Measurements from ENCODE around the gene DPAGT1. TPM values are rescaled to one million over a fixed set of nuclear protein-coding genes. Genes with fewer than 3 reads are reported as not detected.

DPAGT1 gene
- total RNA-seq, 4 donors from 2014 or later = 14.2 to 28.7 (median 19.9) TPM

GRCh38 chr11:119085437-119085847 lies 16.2 kb downstream of the DPAGT1 start:
- 3% methylated on average over 3 of the region's 13 CpGs for WGBS
- no peak for DNase-seq (ENCODE audit: extremely low spot score)
- Histone ChIP-seq H3K4me1 (peaks cover 15 to 21% (median 17%) of the 10 kb centered on the region in 4 donors), H3K4me3 (peak overlapping the region; percentile 82 to 97 (median 85)), H3K9me3 (no peaks in the 10 kb centered on the region), H3K36me3 (peaks cover 16 to 31% (median 24%) of the 10 kb centered on the region in 4 donors), H3K27ac (replicated peaks in 1 of 4) (peak overlapping the region; percentile 95 to 96 (median 96)), H3K27me3 (no peaks in the 10 kb centered on the region)
- intact Hi-C loops (cut with DNase I) = no loop called here
- TF ChIP-seq CTCF (IDR thresholded peaks at IDR 0.05) = no peak
- TF ChIP-seq POLR2A (IDR thresholded peaks at IDR 0.05; ENCODE audit: low read depth) = no peak
- no peak for TF ChIP-seq EP300 (IDR thresholded peaks at IDR 0.05)
- no peak for TF ChIP-seq POLR2AphosphoS5 (IDR thresholded peaks at IDR 0.05)

- WGBS = 1% methylated on average over 32 of the region's 45 CpGs
- no peaks in the 10 kb centered on the region for H3K9me3 ChIP-seq
- H3K4me3 ChIP-seq = peak within 1 kb of the TSS; percentile 82 to 97 (median 85)
- intact Hi-C loops (cut with DNase I) = no loop called here
- peak; percentile 99 for DNase-seq (ENCODE audit: extremely low spot score)
- no peaks in the 10 kb centered on the region for H3K27me3 ChIP-seq
- H3K36me3 ChIP-seq = peaks cover 16 to 31% (median 30%) of the 10 kb centered on the region in 4 donors
- H3K27ac ChIP-seq (replicated peaks in 1 of 4) = peak within 1 kb of the TSS; percentile 95 to 96 (median 96)
- peaks cover 15 to 21% (median 17%) of the 10 kb centered on the region in 4 donors for H3K4me1 ChIP-seq
- TF ChIP-seq EP300 (IDR thresholded peaks at IDR 0.05) (no peak), CTCF (IDR thresholded peaks at IDR 0.05) (peak in 1 of 3 experiments; percentile 6), POLR2AphosphoS5 (IDR thresholded peaks at IDR 0.05) (peak; percentile 84 to 89)
Observed at GRCh38 chr11:119084663-119085436, 16.8 kb downstream of the DPAGT1 start, which contains the start of gene HMBS. Gene HMBS (plus strand): TSS chr11:119084881. CDS start chr11:119085034, 153 bp downstream.

GRCh38 chr11:119081682-119082260 lies 19.9 kb downstream of the DPAGT1 start:
- no peak for DNase-seq (ENCODE audit: extremely low spot score)
- Histone ChIP-seq H3K4me3 (no peak overlapping the region), H3K4me1 (peaks cover 15 to 21% (median 17%) of the 10 kb centered on the region in 4 donors), H3K27ac (replicated peaks in 1 of 4) (no peak overlapping the region), H3K9me3 (no peaks in the 10 kb centered on the region), H3K36me3 (peaks cover 44 to 61% (median 60%) of the 10 kb centered on the region in 4 donors), H3K27me3 (no peaks in the 10 kb centered on the region)
- intact Hi-C loops (cut with DNase I) = no loop called here
- TF ChIP-seq CTCF (IDR thresholded peaks at IDR 0.05) (no peak), POLR2AphosphoS5 (IDR thresholded peaks at IDR 0.05) (no peak), EP300 (IDR thresholded peaks at IDR 0.05) (no peak), POLR2A (IDR thresholded peaks at IDR 0.05; ENCODE audit: low read depth) (no peak)
- WGBS = 63% methylated on average over 7 of the region's 7 CpGs

- Histone ChIP-seq H3K36me3 (peaks cover 72 to 91% (median 89%) of the 10 kb centered on the region in 4 donors), H3K27ac (replicated peaks in 1 of 4) (no peak overlapping the region), H3K4me3 (no peak overlapping the region), H3K27me3 (no peaks in the 10 kb centered on the region), H3K9me3 (no peaks in the 10 kb centered on the region), H3K4me1 (peaks cover 0 to 3% (median 0%) of the 10 kb centered on the region in 4 donors)
- intact Hi-C loops (cut with DNase I) = no loop called here
- TF ChIP-seq EP300 (IDR thresholded peaks at IDR 0.05) = no peak
- TF ChIP-seq CTCF (IDR thresholded peaks at IDR 0.05) = no peak
- no peak for TF ChIP-seq POLR2A (IDR thresholded peaks at IDR 0.05; ENCODE audit: low read depth)
- TF ChIP-seq POLR2AphosphoS5 (IDR thresholded peaks at IDR 0.05) = no peak
- no peak for DNase-seq (ENCODE audit: extremely low spot score)
- 91% methylated on average over 17 of the region's 19 CpGs for WGBS
Observed at GRCh38 chr11:119078675-119079420, 22.8 kb downstream of the DPAGT1 start.
